ENCODE results near the gene FOXA2. TPM values are rescaled to one million over a fixed set of nuclear protein-coding genes. Genes with fewer than 3 reads are reported as not detected.
A peak's percentile ranks its signal among the peaks of the same experiment; 100 is the strongest.

FOXA2 gene
- total RNA-seq, 1 experiment from 2014 or later = 28.0 TPM

- intact Hi-C loops (cut with micrococcal nuclease; ENCODE audit: unreplicated experiment) (loop anchor here (10.0 kb wide), 2 partner anchors 125 to 775 kb away; partner anchors contain the start of gene NXT1), in situ Hi-C loops (cut with HindIII; ENCODE audit: low pct_unique_long_range_greater_than_20kb, low sequenced_read_pairs) (no loop called here)
- DNase-seq (ENCODE audit: low read depth, low spot score) (no peak), ATAC-seq (peak; percentile 9; the same call in 1 of the 2 replicates)
- Histone ChIP-seq H3K27me3 (ENCODE audit: control insufficient read depth, insufficient read depth, low read length) (no peaks in the 10 kb centered on the region), H3K36me3 (ENCODE audit: control insufficient read depth, insufficient read depth, low read length) (peaks cover 6% of the 10 kb centered on the region), H3K4me3 (ENCODE audit: low read depth in 2 of 2, low read length in 2 of 2) (peak overlapping the region; percentile 73 to 92; a peak in 3 of 4 replicates), H3K27ac (ENCODE audit: low read length) (peak overlapping the region; percentile 89), H3K4me1 (ENCODE audit: control insufficient read depth, insufficient read depth, low read length) (peaks cover 45% of the 10 kb centered on the region), H3K9me3 (ENCODE audit: control insufficient read depth, insufficient read depth, low read depth, low read length) (no peaks in the 10 kb centered on the region)
- no TSS peak for BruUV-seq (replicated peaks)
- TF ChIP-seq POLR2AphosphoS5 (IDR thresholded peaks at IDR 0.05; ENCODE audit: low read depth, low read length) (peak; percentile 39; the same call in 1 of the 2 replicates), REST (IDR thresholded peaks at IDR 0.05; ENCODE audit: insufficient read depth in 1 of 2, low read depth in 2 of 2, low read length in 1 of 2) (no peak), SIN3A (IDR thresholded peaks at IDR 0.05; ENCODE audit: borderline replicate concordance, insufficient read depth, low read depth, low read length) (0 out of 2 replicates have a peak, but pooled peaks have one; percentile 49)
- POLR2A ChIA-PET = no interaction called here
- CTCF ChIA-PET = no interaction called here
Observed at GRCh38 chr20:22579711-22580697, 4.4 kb downstream of the FOXA2 start.

- in situ Hi-C loops (cut with HindIII; ENCODE audit: low pct_unique_long_range_greater_than_20kb, low sequenced_read_pairs) (no loop called here), intact Hi-C loops (cut with micrococcal nuclease; ENCODE audit: unreplicated experiment) (loop anchor here (10.0 kb wide), 1 partner anchor 776 kb away; the partner anchor contains the start of gene NXT1)
- ATAC-seq (no peak), DNase-seq (ENCODE audit: low read depth, low spot score) (no peak)
- Histone ChIP-seq H3K4me3 (ENCODE audit: low read depth in 2 of 2, low read length in 2 of 2) (peak overlapping the region; percentile 39 to 92), H3K9me3 (ENCODE audit: control insufficient read depth, insufficient read depth, low read depth, low read length) (no peaks in the 10 kb centered on the region), H3K36me3 (ENCODE audit: control insufficient read depth, insufficient read depth, low read length) (peaks cover 6% of the 10 kb centered on the region), H3K27me3 (ENCODE audit: control insufficient read depth, insufficient read depth, low read length) (no peaks in the 10 kb centered on the region), H3K4me1 (ENCODE audit: control insufficient read depth, insufficient read depth, low read length) (peaks cover 52% of the 10 kb centered on the region), H3K27ac (ENCODE audit: low read length) (peak overlapping the region; percentile 94)
- BruUV-seq (replicated peaks) = no TSS peak
- CTCF ChIA-PET = no interaction called here
- POLR2A ChIA-PET = no interaction called here
- TF ChIP-seq TCF7L2 (IDR thresholded peaks at IDR 0.05; ENCODE audit: low read depth, low read length) = no peak
- TF ChIP-seq SIN3A (IDR thresholded peaks at IDR 0.05; ENCODE audit: borderline replicate concordance, insufficient read depth, low read depth, low read length) = no peak
- TF ChIP-seq CTCF (IDR thresholded peaks at IDR 0.05) = no peak
- TF ChIP-seq REST (IDR thresholded peaks at IDR 0.05; ENCODE audit: insufficient read depth in 1 of 2, low read depth in 2 of 2, low read length in 1 of 2) = no peak
- no peak for TF ChIP-seq POLR2AphosphoS5 (IDR thresholded peaks at IDR 0.05; ENCODE audit: low read depth, low read length)
Observed at GRCh38 chr20:22579119-22579427, 5.3 kb downstream of the FOXA2 start.

Data from Panc1 (cell line).